Epithelial cell of esophagus (primary cell): ENCODE measurements around the gene PAN2.

Experiments used
- DNase-seq: peaks from one replicate; pipeline ENCODE4 v3.0.0; 2010; ENCODE audit warnings: low read depth
- H3K4me3 ChIP-seq: 2 replicates; pipeline ENCODE4 v1.5.1; 2011; ENCODE audit warnings: mild to moderate bottlenecking, low read length, control low read depth
- CTCF ChIP-seq: IDR thresholded peaks from 2 replicates; pipeline ENCODE4 v1.5.1; 2011; ENCODE audit warnings: low read depth, mild to moderate bottlenecking, low read length, control low read depth, inconsistent platforms; ENCODE audit not compliant: insufficient read depth; ENCODE audit errors: missing control alignments

PAN2 gene

GRCh38 chr12:56315622-56316473 is 18.0 kb downstream of the PAN2 start, which contains the start of gene CNPY2:
Gene CNPY2 (minus strand): TSS chr12:56315988. CDS start chr12:56315217, 771 bp downstream.
- no peak for TF ChIP-seq CTCF
- DNase-seq, result peak; percentile 98
- peak within 1 kb of the TSS; percentile 94 for H3K4me3 ChIP-seq

GRCh38 chr12:56315249-56315621 is 18.6 kb downstream of the PAN2 start:
- TF ChIP-seq CTCF, result no peak
- DNase-seq, result peak; percentile 22
- peak overlapping the region; percentile 94 for H3K4me3 ChIP-seq

GRCh38 chr12:56311003-56311402 is 22.8 kb downstream of the PAN2 start:
- H3K4me3 ChIP-seq, result no peak overlapping the region
- no peak for TF ChIP-seq CTCF
- DNase-seq, result no peak

GRCh38 chr12:56308714-56309113 is 25.1 kb downstream of the PAN2 start:
- no peak overlapping the region for H3K4me3 ChIP-seq
- no peak for DNase-seq
- no peak for TF ChIP-seq CTCF

GRCh38 chr12:56307221-56307965 is 26.4 kb downstream of the PAN2 start:
- H3K4me3 ChIP-seq, result no peak overlapping the region
- TF ChIP-seq CTCF, result no peak

GRCh38 chr12:56304872-56305590 is 28.8 kb downstream of the PAN2 start:
- H3K4me3 ChIP-seq, result no peak overlapping the region
- no peak for TF ChIP-seq CTCF
- no peak for DNase-seq

More at GRCh38 chr12:56307221-56307965, 26.4 kb downstream of the PAN2 start:
- peak; percentile 73 for DNase-seq
